PFSK-1 (cell line): ENCODE results near the gene KCNIP3.

Source experiments
- POLR2AphosphoS5 ChIP-seq: IDR thresholded peaks from 2 replicates; pipeline ENCODE4 v1.6.1; 2012; ENCODE audit warnings: low read depth, mild to moderate bottlenecking, control low read depth, low read length, moderate library complexity
- REST ChIP-seq, 2 experiments: IDR thresholded peaks; 2 replicates each; pipeline versions ENCODE4 v1.6.1 to v1.8.0; 2011 to 2012; ENCODE audit warnings: low read depth in 2 of 2, low read length in 2 of 2, control low read depth in 1 of 2, inconsistent platforms in 1 of 2, mild to moderate bottlenecking in 1 of 2, moderate library complexity in 1 of 2; ENCODE audit not compliant: insufficient read depth in 1 of 2
- SIN3A ChIP-seq: IDR thresholded peaks from 2 replicates; pipeline ENCODE4 v1.6.1; 2012; ENCODE audit warnings: mild to moderate bottlenecking, low read length, moderate library complexity, borderline replicate concordance; ENCODE audit not compliant: insufficient read depth

- no peak for TF ChIP-seq POLR2AphosphoS5
- TF ChIP-seq SIN3A, result no peak
- no peak for TF ChIP-seq REST (IDR thresholded peaks at IDR 0.05; ENCODE audit: insufficient read depth in 1 of 2, low read depth in 2 of 2, low read length in 2 of 2)
Measured at GRCh38 chr2:95345563-95346230, 48.5 kb downstream of the KCNIP3 start.
